Muscle of arm (tissue), 12 donors: ENCODE measurements around the gene TSPAN9. TPM values are rescaled to one million over a fixed set of nuclear protein-coding genes. Genes with fewer than 3 reads are reported as not detected.

Experiments
- DNase-seq: peaks from one replicate; pipeline ENCODE4 v3.0.0-alpha.2; 2013
- polyA plus RNA-seq, 12 donors: library from polyadenylated mRNA; unstranded; fragments of 120-200 nt; gene quantifications; one replicate each; pipeline ENCODE4 v1.2.1, GENCODE V29; 2013; ENCODE audit not compliant: insufficient read length in 12 of 12

Gene TSPAN9
- polyA plus RNA-seq, 12 donors: 55.2 to 563 (median 115) TPM

DNA sequence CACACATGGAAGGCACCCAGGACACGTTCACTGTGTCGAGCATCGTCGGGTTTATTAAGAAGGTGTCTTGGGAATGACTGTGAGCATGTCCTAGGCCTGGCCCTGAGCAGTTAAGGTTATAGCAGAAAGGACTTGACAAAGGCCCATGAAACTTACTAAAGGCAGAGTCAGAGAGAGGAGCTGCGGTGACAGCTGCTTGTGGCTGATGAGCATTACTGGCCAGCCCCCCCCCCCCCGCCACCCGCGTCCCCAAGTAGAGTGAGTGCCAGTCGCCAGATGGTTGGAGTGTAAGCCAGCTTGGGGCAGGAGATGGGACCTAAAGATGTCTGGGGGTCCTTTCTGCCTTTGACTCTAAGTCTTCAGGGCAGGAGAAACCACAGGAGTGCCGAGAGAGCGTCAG lies 169.9 kb downstream of the TSPAN9 start:
- DNase-seq: no peak

DNA sequence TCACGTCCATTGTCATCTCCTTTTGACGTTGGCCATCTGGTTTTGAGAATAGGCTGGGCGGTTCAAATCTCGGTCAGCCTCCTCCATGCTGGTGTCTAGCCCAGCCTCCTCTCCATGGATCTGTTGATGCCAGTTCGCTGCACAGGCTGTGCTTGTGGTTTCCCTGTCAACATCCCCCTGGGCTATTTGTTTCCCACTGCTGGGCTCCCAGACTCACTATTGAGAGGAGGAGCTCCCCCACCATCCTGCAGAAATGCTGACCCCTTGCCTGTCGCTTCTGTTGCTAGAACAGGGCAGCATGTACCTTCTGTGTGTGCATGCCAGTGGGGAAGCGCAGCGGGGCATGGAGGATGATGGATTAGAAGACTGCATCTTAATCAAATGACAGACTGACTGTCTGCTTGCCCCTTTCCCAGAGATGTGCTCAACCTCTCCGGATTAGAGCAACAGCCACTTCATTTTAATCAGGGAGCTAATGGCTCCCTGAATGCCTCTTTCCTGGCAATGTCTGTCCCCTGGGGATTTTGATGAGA lies 170.5 kb downstream of the TSPAN9 start:
- DNase-seq: no peak

- no peak for DNase-seq
Measured at GRCh38 chr12:3249081-3249800, 172.1 kb downstream of the TSPAN9 start.

GRCh38 chr12:3250034-3250433 lies 172.9 kb downstream of the TSPAN9 start:
- no peak for DNase-seq

DNA sequence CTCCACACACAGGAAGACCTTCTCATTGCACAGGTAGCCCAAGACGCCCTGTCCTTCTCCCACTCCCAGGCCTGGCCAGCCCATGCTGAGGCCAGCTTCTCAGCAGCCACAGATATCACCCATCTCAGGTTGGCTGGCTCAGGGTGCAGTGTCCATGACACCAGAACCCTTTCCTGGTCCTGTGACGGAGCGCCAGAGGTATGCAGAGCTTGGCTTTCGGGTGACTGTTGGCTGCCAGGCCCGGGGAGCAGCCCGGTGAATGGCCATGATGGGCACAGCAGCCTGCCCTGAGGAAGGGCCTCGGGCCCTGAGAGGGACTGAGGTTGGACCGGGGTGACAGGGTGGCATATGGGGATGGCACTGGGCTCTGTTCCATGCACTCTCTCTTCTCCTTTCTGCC lies 173.4 kb downstream of the TSPAN9 start:
- DNase-seq: no peak

GRCh38 chr12:3251067-3251466 lies 173.9 kb downstream of the TSPAN9 start:
- no peak for DNase-seq

DNA sequence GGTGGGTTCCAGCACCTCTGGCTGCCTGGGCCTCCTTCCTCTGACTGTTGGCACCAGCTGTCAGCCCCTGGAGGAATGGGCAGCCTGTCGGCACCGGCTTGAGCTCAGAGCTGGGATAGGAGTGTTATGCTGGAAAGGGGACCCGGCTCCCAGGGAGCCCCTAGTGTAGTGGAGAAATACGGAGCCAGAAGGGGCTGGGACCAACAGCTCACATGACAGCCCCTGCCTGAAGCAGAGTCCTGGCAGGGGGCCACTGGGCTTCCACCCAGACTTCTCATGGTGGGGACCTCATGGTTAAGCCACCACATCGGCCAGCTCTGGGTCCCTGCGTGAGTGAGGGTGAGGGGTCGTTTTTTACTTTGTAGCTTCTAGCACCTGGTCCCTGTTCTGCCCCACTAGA lies 174.5 kb downstream of the TSPAN9 start:
- peak; percentile 60 for DNase-seq

GRCh38 chr12:3252450-3252891 lies 175.3 kb downstream of the TSPAN9 start:
- DNase-seq: peak; percentile 96

DNA sequence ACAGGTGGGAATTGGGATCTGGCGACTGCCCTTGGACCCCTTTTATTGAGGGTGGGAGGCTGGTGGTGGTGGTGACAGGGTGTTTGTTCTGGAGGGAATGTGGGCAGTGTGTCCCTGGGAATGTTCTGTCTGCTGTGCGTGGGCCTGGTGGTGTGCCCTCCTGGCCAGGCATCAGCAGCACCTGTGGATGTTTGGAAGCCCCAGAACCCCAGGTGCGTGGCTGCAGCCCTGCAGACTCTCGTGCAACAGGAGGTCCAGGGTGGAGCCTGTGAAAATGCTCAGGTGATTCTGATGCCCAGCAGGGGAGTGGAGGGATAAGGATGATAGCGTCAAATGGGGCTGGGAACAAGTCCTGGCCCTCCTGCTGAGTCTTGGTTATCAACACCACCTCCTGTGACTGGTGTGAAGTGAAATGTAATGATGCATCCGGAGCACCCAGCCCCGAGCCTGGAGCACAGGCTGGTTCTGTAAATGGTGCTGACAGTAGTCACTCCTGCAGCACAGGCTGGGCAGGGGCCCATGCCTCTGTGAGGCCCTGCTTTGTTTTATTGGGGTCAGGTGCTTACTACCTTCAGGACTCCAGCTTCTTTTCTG lies 176.6 kb downstream of the TSPAN9 start:
- DNase-seq: no peak

DNA sequence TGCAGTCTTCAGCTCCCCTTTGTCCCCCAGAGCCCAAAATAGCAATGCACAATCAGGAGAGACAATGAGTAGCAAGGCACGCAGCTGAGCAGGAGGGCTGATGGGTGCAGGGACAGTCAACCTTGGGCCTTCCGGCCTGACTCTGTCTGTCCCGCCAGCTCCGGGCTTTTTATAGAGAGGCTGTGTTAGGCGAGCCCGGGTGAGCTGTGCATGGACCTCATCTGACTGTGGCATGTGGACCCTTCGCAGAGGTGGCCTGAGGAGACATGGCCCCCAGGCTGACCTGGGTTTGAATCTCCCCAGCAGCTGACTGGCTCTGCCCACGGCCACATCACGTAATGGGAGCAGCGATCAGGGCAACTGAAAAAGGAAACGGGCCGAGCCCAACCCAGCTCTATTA lies 177.9 kb downstream of the TSPAN9 start:
- DNase-seq: no peak

DNA sequence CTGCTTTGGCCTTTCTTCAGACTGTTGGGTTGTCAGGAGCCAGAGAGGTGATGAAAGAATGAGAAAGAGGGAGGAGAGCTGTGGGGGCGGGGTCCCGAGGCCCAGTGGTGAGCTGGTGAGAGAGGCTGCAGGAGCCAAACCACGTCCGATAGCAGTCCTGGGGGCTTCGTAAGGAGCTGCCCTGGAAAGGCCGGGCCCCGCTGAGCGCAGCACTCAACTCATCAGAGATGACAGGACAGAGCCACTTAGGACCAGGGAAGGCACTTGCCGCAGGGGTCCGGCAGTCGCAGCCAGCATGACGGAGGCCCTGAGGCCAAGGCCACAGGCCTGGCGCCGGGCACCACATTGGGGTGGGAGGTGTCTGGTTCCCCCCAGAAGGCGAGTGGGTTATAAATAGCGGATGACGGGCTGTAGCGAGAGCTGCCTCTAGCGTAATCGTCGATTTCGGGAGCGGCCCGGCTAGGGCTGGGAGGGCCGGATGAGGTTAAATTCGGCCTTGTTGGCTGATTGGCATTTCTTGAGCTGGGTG lies 179.0 kb downstream of the TSPAN9 start:
- no peak for DNase-seq

DNA sequence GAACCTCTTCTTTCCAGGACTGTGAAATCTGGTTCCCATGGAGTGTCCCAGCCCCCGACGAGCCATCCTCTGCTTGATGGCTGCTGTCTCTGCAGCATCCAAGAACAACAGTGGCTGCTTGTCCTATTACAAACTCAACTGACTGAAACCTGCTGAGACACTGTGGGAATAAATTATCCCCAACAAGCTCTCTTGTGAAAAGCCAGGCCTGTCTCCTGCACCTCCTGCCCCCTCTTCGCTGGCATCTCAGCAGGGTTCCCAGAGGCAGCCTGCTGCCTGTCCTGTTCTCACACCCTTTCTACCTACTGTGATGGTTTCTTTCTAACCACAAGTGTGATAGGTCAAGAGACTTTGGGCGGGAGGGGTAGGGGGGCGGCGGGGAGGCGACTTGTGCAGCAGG lies 180.2 kb downstream of the TSPAN9 start:
- DNase-seq: no peak

- DNase-seq: no peak
Measured at GRCh38 chr12:3259973-3260372, 182.8 kb downstream of the TSPAN9 start.

DNA sequence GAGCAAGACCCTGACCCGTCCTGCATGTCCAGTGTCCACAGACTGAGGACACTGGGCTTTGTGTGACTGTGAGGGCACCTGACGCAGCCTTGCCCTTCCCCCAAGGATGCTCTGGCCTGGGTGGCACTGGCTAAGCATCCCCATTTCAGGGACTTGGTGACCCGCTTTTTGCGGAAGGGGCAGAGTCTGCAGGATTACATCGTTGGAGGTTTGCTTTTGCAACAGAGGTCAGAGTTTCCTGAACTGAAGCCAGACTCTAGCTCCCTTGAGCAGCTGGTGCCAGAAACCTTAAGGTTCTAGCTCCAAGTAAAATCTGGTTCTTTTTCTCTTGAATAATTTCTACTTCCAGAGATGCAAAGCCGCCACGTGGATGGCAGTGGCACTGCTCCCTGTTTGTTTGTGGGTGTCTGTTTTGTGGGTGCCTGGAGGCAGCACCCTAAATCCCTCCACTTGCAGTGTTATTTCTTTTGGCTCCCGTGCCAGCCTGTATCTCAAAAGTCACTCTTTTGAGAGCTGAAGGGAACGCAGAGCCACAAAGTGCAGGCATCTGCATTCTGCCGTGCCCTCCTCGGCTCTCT lies 184.7 kb downstream of the TSPAN9 start:
- no peak for DNase-seq

- no peak for DNase-seq
Measured at GRCh38 chr12:3262470-3262869, 185.3 kb downstream of the TSPAN9 start.

- DNase-seq: no peak
Measured at GRCh38 chr12:3263282-3263681, 186.1 kb downstream of the TSPAN9 start.

DNA sequence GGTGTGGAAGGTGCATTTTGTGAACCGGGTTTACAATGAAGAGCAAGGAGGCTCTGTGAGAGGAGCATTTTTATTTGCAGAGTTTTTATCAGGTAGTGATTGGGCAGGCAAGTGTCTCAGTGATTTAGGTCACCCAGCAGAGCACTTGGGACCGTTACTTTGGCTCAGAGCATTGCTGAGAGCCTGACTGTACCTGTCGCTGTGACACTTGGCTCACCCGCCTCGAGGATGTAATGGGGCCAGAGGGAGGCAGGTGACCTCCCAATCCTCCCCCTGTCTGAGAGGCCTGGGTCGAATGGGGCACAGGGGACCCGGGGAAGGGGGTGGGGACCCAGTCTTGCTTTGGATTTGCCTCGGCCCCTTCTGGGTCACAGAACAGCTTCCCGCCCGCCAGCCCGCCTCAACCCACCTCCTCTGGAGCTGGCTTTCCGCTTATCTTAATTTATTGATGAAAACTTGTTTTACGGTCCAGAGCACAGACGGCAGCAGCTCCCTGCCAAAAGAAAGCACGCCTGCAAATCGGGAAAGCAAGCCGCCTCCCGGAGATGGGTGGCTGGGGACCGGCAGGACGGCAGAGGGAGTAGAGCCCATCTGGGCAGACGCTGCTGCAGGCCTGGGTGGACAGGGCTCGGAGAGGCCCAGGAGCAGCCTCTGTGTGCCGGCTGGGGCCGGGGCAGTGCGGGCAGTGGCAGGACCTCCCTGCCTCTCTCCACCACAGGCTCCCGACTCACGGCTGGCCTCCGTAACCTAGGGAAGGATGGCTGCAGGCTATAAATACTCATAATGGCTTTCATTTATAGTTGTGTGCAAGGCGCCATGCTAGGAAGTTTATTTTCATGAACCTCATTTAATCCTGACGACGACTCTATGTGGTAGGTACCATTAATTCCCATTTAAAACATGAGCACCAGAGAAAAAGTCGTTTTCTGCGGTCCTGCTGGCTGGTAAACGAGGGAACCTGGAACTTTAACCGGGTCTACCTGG lies 187.1 kb downstream of the TSPAN9 start:
- no peak for DNase-seq

- no peak for DNase-seq
Measured at GRCh38 chr12:3265406-3265805, 188.2 kb downstream of the TSPAN9 start.

GRCh38 chr12:3266638-3267037 lies 189.5 kb downstream of the TSPAN9 start:
- no peak for DNase-seq

- no peak for DNase-seq
Measured at GRCh38 chr12:3267690-3268089, 190.5 kb downstream of the TSPAN9 start.

GRCh38 chr12:3269594-3269993 lies 192.4 kb downstream of the TSPAN9 start:
- DNase-seq: no peak

- no peak for DNase-seq
Measured at GRCh38 chr12:3271146-3271545, 194.0 kb downstream of the TSPAN9 start.
